NCI-H2171 (cell line): ENCODE results near the gene DLK2.
"Not testable (repeated sequence)": the region's sequence is repeated elsewhere in the genome, so short reads cannot be mapped to it uniquely, and the experiment has no call there.

Source experiments
- DNase-seq: peaks from one replicate; lab custom pipeline; 2025; lab: John Stamatoyannopoulos, UW

DLK2 gene

DNA sequence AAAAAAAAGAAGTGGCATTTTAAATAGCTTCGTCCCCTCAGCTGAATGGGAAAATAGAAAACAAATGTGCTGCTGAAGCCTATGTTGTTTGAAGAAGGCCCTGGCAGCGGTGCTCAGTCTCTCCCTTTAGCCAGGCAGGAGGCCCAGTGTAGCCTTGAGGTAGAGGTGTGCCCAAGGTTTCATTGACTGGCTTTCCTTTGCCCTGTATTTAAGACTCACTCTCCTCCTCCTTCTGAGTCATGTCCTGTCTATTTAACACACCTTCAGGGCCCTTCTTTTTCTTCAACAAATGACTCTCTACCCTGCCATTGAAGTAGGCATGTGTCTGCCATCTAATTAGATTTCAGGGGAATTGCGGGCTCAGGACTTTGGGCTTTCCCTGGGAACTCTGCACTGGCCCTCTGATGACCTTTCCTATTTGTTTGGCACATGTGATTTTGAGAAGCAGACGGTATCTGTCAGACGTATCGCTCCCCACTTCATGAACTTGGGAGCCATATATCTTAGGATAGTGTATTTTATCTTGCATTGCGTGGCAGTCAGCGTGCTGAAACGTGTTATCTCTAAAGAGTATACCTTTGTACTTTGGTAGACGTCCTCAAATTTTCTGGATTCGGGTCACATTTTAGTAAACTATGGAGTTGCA is 26.4 kb upstream of the DLK2 start:
- no peak for DNase-seq

- DNase-seq = no peak
Observed at GRCh38 chr6:43481075-43481474, 25.7 kb upstream of the DLK2 start.

- no peak for DNase-seq
Observed at GRCh38 chr6:43478008-43478372, 22.6 kb upstream of the DLK2 start.

- peak; percentile 90 for DNase-seq
Observed at GRCh38 chr6:43477235-43478007, 22.1 kb upstream of the DLK2 start, which contains the start of gene TJAP1. Gene TJAP1, plus strand, starts transcription at chr6:43477570. Its CDS starts 21,432 bp downstream, at chr6:43499002.

GRCh38 chr6:43476746-43477145 is 21.4 kb upstream of the DLK2 start:
- DNase-seq = no peak

GRCh38 chr6:43475516-43475915 is 20.2 kb upstream of the DLK2 start:
- DNase-seq = no peak

DNA sequence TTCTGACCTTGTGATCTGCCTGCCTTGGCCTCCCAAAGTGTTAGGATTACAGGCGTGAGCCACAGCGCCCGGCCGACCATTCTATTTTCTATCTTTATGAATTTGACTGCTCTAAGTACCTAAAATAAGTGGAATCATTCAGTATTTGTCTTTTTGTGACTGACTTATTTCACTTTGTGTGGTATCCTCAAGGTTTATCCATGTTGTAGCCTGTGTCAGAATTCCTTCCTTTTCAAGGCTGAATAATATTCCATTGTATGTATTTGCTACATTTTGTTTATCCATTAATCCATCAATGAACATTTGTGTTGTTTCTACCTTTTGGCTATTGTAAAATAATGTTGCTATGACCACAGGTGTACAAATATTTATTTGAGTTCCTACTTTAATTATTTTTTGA is 17.2 kb upstream of the DLK2 start:
- no peak for DNase-seq

DNA sequence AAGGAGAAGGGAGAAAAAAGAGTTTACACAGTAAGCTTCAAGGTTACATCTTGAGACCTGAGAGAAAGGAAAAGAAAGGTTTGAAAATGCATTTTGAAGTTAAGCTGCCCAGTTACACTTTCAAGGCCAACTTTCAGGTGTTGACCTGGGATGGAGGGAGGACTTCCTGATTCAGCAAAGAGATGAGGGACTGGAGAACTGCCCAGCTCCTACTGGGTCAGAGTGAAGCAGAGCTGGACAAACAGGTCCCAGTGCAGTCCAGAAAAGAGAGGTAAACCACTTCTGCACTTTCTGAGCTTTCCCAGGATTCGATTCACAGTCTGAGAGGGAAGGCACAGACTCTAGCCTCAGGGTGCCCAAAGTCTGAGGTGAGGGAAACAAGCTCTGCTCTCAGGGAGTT is 16.1 kb upstream of the DLK2 start:
- no peak for DNase-seq

DNA sequence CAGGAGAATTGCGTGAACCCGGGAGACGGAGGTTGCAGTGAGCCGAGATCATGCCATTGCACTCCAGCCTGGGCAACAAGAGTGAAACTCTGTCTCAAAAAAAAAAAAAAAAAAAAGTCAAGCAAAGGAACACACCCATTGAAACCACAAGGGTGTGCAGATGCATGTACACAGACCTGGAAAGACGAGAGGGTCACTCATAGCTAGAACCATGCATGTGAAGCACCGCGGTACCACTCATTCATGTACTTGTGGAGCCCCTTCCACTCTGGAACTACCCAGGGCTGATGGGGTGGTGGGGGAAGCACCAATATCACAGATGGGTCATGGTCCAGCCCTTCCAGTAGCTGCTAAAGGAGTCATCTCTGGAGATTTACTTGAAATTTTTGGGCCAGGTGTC is 14.6 kb upstream of the DLK2 start:
- DNase-seq = no peak

GRCh38 chr6:43468748-43469681 is 13.7 kb upstream of the DLK2 start:
- no peak for DNase-seq

DNA sequence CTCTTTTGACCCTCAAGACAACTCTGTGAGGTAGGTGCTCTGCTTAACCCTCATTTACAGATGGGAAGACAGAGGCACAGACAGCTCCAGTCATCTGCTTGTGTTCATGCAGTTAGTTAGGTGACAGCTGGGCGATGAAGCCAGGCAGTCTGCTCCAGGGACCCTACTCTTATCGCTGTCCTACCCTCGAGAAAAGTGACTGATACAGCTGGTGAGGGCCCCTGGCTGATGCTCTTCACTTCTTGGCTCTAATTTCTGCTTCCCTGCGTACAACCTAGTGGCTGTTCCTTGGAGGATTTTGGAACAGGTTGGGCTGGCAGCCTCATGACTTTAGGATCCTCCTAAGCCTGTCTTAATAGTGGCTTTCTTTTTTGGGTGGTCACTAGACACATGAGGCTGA is 12.9 kb upstream of the DLK2 start:
- peak; percentile 7 for DNase-seq

- no peak for DNase-seq
Observed at GRCh38 chr6:43467752-43468151, 12.4 kb upstream of the DLK2 start.

DNA sequence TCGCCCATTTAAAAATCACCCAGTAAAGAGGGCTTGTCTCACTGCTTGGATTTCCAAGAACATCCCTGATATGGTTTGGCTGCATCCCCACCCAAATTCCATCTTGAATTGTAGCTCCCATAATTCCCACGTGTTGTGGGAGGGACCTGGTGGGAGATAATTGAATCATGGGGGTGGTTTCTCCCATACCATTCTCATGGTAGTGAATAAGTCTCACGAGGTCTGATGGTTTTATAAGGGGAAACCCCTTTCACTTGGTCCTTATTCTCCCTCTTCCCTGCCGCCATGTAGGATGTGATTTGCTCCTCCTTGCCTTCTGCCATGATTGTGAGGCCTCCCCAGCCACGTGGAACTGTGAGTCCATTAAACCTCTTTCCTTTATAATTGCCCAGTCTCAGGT is 11.9 kb upstream of the DLK2 start:
- not testable (repeated sequence) for DNase-seq

GRCh38 chr6:43465948-43466347 is 10.6 kb upstream of the DLK2 start:
- DNase-seq = no peak

GRCh38 chr6:43464337-43464736 is 9.0 kb upstream of the DLK2 start:
- no peak for DNase-seq

DNA sequence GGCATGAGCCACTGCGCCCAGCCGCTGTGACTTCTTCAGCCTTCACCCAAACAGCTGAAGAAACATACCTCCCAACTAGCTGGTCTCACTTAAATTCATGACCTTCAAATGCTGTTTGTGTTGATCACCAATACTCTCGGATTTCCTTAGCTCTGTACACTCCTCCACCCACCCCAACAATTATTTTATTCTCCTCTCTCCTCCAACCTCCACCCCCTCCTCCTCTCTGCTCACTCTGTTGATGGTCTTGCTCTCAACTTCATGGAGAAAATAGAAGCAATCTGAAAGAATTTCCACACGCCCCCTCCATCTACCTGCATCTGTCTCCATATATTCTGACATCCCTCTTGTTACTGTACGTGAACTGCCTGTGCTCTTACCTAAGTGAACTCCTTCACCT is 6.6 kb upstream of the DLK2 start:
- DNase-seq = no peak

DNA sequence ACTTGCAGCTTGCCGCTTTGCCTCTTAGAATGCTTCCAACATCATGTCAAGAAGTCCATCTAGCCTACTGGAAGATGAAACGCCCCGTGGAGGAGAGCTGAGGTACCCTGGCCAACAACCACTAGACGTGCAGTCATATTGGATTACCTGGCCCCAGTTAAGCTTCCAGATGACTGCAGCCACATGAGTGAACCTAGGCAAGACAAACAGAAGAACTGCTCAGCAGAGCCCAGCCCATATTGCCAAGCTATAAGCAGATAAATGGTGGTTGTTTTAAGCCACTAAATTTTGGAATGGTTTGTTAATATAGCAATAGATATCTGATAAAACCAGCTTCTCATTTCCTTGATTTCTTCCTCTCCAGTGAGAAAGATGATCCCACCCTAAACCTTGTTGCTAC is 4.7 kb upstream of the DLK2 start:
- no peak for DNase-seq

DNA sequence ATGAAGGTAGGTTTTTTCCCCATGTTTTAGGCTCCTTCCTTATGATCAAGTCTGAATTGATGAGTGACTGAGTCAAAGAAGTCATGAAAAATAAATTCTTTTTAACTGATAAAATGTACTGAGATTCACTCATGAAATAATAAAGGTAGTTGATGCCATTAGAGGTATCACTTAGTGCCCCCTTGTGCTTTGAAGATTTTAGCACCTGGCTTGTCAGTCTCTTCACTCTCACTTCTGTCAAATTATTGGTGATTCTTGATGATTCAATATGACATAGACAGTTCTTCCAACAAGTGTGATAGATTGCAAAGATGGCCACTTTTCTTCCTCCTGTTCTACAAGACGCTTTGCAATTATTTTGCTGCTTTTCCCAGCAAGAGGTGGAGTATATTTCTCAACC is 4.2 kb upstream of the DLK2 start:
- no peak for DNase-seq

DNA sequence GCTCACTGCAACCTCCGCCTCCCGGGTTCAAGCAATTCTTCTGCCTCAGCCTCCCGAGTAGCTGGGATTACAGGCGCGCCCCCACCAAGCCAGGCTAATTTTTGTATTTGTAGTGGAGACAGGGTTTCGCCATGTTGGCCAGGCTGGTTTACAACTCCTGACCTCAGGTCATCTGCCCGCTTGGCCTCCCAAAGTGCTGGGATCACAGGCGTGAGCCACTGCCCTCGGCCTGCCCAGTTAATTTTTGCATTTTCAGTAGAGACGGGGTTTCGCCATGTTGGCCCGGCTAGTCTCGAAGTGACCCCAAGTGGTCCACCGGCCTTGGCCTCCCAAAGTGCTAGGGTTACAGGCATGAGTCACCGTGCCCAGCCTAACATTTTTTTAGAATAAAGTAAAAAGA is 2.8 kb upstream of the DLK2 start:
- DNase-seq = not testable (repeated sequence)

GRCh38 chr6:43457643-43458042 is 2.3 kb upstream of the DLK2 start:
- no peak for DNase-seq

DNA sequence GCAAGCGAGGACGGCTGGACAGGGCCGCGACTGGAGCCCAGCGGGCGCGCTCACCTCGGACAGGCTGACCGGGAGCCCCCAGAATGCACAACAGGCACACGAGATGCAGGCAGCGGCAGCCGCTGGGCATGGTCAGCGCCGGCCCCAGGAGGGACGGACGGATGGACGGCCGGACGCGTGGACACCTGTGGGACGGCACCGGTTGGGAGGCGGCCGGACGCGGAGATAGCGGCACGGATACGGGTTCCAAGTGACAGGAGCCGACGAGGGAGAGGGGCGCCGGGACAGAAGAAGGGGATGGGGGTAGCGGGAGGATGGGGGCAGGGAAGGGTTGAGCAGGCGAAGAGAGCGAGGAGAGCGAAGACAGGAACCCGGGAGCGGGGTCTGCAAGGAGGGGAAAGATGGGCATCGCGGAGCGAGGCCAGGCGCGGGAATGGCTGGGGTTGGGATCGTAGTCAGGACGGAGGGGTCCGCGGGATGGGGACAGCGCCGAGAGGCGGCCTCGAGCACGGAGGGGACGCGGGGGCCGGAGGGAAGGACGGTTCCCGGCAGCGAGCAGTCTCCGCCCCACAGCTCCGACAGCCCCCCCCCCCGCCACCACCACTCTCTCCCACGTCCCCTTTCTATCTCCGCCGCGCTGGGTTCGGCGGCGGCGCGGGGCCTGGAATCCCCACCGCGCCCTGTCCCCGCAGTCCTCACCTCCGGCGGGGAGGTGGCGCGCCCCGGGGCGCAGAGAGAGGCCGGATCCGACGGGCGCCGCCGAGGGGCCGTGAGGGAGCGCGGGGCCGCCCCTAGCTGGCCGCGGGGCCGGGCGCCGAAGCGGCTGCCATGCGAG is 435 bp downstream of the DLK2 start:
- DNase-seq = peak; percentile 34

DNA sequence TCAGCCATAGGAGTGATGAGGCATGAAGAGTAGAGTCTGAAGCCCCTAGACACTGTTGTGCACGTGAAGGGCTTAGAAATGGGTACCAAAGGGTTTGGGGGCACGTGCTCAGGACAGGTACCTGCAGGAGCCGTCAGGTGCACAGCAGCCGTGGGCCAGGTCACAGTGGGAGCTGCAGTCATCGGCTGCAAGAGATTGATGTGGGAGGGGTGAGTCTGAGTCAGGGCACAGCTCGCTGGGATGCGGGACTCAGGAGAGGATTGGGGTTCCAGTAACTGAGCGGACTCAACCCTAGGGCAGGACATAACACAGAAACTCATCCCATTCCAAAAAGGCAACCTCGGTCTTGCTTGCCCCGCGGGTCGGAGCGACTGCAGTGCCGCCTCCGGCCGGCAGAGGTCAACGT is 1.1 kb downstream of the DLK2 start:
- peak; percentile 19 for DNase-seq
